OCI-LY3 (cell line): Measurements from ENCODE around the gene HERC2.

Experiments used
- H2AFZ ChIP-seq: fragments of 200-600, 300-600 bp; shearing (Covaris generic); 2 replicates; pipeline ENCODE4 v1.6.0; 2014; ENCODE audit warnings: antibody characterized with exemption, low read depth, low read length
- H3K27ac ChIP-seq: fragments of 200-600, 300-600 bp; sonication (generic); 2 replicates; pipeline ENCODE4 v1.5.1; 2014; ENCODE audit warnings: mild to moderate bottlenecking, low read length, moderate library complexity, mixed read lengths
- H3K27me3 ChIP-seq: fragments of 200-600, 300-600 bp; sonication (generic); 2 replicates; pipeline ENCODE4 v1.6.1; 2014; ENCODE audit warnings: low read depth, low read length, mixed read lengths
- H3K36me3 ChIP-seq: fragments of 200-600, 300-600 bp; sonication (generic); replicated peaks from 2 replicates; pipeline ENCODE3; 2014; ENCODE audit warnings: low read depth, low read length, mixed read lengths
- H3K4me1 ChIP-seq: fragments of 300-600, 200-600 bp; sonication (generic); 2 replicates; pipeline ENCODE4 v1.6.1; 2014; ENCODE audit warnings: low read length, mixed read lengths
- H3K4me2 ChIP-seq: fragments of 200-600, 300-600 bp; sonication (generic); 2 replicates; pipeline ENCODE4 v1.6.1; 2014; ENCODE audit warnings: low read length, mixed read lengths
- H3K4me3 ChIP-seq: fragments of 300-600, 200-600 bp; sonication (generic); 2 replicates; pipeline ENCODE4 v1.5.1; 2014; ENCODE audit warnings: antibody characterized with exemption, mild to moderate bottlenecking, low read length, moderate library complexity
- H3K79me2 ChIP-seq: fragments of 300-600, 200-600 bp; shearing (Covaris generic); 2 replicates; pipeline ENCODE4 v1.6.1; 2014; ENCODE audit warnings: mild to moderate bottlenecking, low read length, mixed read lengths
- H3K9ac ChIP-seq: fragments of 300-600, 200-600 bp; shearing (Covaris generic); 2 replicates; pipeline ENCODE4 v1.6.0; 2014; ENCODE audit warnings: mild to moderate bottlenecking, low read length, moderate library complexity
- H3K9me3 ChIP-seq: fragments of 200-600, 300-600 bp; shearing (Covaris generic); 2 replicates; pipeline ENCODE4 v1.6.1; 2014; ENCODE audit warnings: low read length, mixed read lengths; ENCODE audit not compliant: insufficient read depth
- H4K20me1 ChIP-seq: fragments of 200-600, 300-600 bp; sonication (generic); 2 replicates; pipeline ENCODE4 v1.6.1; 2016; ENCODE audit warnings: low read length, mixed read lengths; ENCODE audit not compliant: insufficient read depth
- CTCF ChIP-seq: fragments of 200-600, 300-600 bp; sonication (generic); IDR thresholded peaks from 2 replicates; pipeline ENCODE4 v1.5.1; 2014; ENCODE audit warnings: antibody characterized with exemption, low read length, low read depth
- EZH2phosphoT487 ChIP-seq: fragments of 200-600 bp; shearing (Covaris generic); IDR thresholded peaks from 2 replicates; pipeline ENCODE4 v1.6.1; 2018; ENCODE audit warnings: antibody characterized with exemption, mixed run types, low read depth

The HERC2 gene

GRCh38 chr15:28273468-28273867 is 48.5 kb downstream of the HERC2 start:
- Histone ChIP-seq H3K9me3 (no peaks in the 10 kb centered on the region), H3K4me2 (no peak overlapping the region), H3K4me1 (no peaks in the 10 kb centered on the region), H3K9ac (no peak overlapping the region), H3K36me3 (no peaks in the 10 kb centered on the region), H3K79me2 (no peaks in the 10 kb centered on the region), H3K4me3 (no peak overlapping the region), H3K27ac (no peak overlapping the region), H2AFZ (no peak overlapping the region), H4K20me1 (no peaks in the 10 kb centered on the region), H3K27me3 (no peaks in the 10 kb centered on the region)
- TF ChIP-seq CTCF (no peak), EZH2phosphoT487 (no peak)

- H4K20me1 ChIP-seq, result no peaks in the 10 kb centered on the region
- no peak overlapping the region for H3K27ac ChIP-seq
- no peaks in the 10 kb centered on the region for H3K4me1 ChIP-seq
- H3K36me3 ChIP-seq, result peaks cover 3% of the 10 kb centered on the region
- H3K4me3 ChIP-seq, result no peak overlapping the region
- H3K79me2 ChIP-seq, result no peaks in the 10 kb centered on the region
- TF ChIP-seq EZH2phosphoT487 (no peak), CTCF (no peak)
- H3K9ac ChIP-seq, result no peak overlapping the region
- no peaks in the 10 kb centered on the region for H3K9me3 ChIP-seq
- no peak overlapping the region for H3K4me2 ChIP-seq
- no peak overlapping the region for H2AFZ ChIP-seq
- no peaks in the 10 kb centered on the region for H3K27me3 ChIP-seq
Observed at GRCh38 chr15:28272587-28272986, 49.4 kb downstream of the HERC2 start.

DNA sequence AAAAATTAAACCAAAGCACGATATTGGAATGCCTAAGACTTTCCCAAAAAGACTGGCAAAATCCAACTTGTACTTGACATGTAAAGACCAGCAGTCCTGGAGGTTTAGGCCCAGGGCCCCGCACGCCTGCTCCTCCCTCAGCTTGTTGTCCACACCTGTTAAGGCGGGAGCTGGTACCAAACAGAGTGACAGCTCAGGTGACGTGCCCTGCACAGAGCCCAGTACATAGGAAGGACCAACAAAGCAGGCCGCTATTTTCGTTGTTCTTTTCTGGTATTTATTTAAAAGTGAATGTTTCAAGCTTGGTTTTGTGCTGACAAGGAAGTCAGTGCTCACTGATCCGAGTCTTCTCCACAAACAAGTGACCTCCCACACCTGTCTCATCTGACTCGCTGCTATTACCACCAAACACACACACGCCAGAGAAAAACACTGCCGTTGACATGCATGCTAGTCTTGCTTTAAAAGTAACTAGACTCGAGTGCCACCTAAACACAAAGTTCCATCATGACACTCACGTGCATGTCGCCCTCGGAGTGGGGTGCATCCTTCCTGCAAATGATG is 50.2 kb downstream of the HERC2 start:
- no peaks in the 10 kb centered on the region for H4K20me1 ChIP-seq
- no peaks in the 10 kb centered on the region for H3K27me3 ChIP-seq
- no peak overlapping the region for H3K4me3 ChIP-seq
- no peaks in the 10 kb centered on the region for H3K9me3 ChIP-seq
- H3K9ac ChIP-seq, result no peak overlapping the region
- no peak overlapping the region for H2AFZ ChIP-seq
- TF ChIP-seq EZH2phosphoT487, result no peak
- no peak overlapping the region for H3K27ac ChIP-seq
- H3K36me3 ChIP-seq, result peaks cover 11% of the 10 kb centered on the region
- H3K4me2 ChIP-seq, result no peak overlapping the region
- no peaks in the 10 kb centered on the region for H3K79me2 ChIP-seq
- no peaks in the 10 kb centered on the region for H3K4me1 ChIP-seq

GRCh38 chr15:28269097-28269496 is 52.9 kb downstream of the HERC2 start:
- Histone ChIP-seq H3K4me3 (no peak overlapping the region), H3K4me2 (no peak overlapping the region), H3K9me3 (no peaks in the 10 kb centered on the region), H3K79me2 (no peaks in the 10 kb centered on the region), H2AFZ (no peak overlapping the region), H3K4me1 (peaks cover 3% of the 10 kb centered on the region; the same call in 1 of the 2 replicates), H3K9ac (no peak overlapping the region), H3K27ac (no peak overlapping the region), H4K20me1 (no peaks in the 10 kb centered on the region), H3K36me3 (peaks cover 18% of the 10 kb centered on the region), H3K27me3 (no peaks in the 10 kb centered on the region)
- TF ChIP-seq EZH2phosphoT487, result no peak
- no peak for TF ChIP-seq CTCF

GRCh38 chr15:28267727-28268126 is 54.3 kb downstream of the HERC2 start:
- peaks cover 19% of the 10 kb centered on the region for H3K36me3 ChIP-seq
- H3K4me2 ChIP-seq, result no peak overlapping the region
- no peak for TF ChIP-seq CTCF
- no peak for TF ChIP-seq EZH2phosphoT487

More at GRCh38 chr15:28267727-28268126, 54.3 kb downstream of the HERC2 start:
- Histone ChIP-seq H3K27ac (no peak overlapping the region), H2AFZ (no peak overlapping the region), H3K79me2 (no peaks in the 10 kb centered on the region), H4K20me1 (no peaks in the 10 kb centered on the region), H3K4me1 (peaks cover 3% of the 10 kb centered on the region; the same call in 1 of the 2 replicates), H3K9me3 (no peaks in the 10 kb centered on the region), H3K27me3 (no peaks in the 10 kb centered on the region), H3K9ac (no peak overlapping the region), H3K4me3 (no peak overlapping the region)
